Kidney (tissue), 14 donors: ENCODE measurements around the gene PAM16. TPM values are rescaled to one million over a fixed set of nuclear protein-coding genes. Genes with fewer than 3 reads are reported as not detected.

Experiments used
- DNase-seq, 5 donors: peaks; one replicate each; pipeline ENCODE4 v3.0.0-alpha.2; 2013 to 2020
- FAIRE-seq: peaks from 2 replicates; lab custom pipeline; 2012; peaks lifted over from hg19 to GRCh38; lab: Jason Lieb, UNC
- H3K27ac ChIP-seq, 2 donors: one replicate each; pipeline ENCODE4 v1.7.0; 2013; ENCODE audit warnings: low read depth in 2 of 2, low read length in 2 of 2, inconsistent platforms in 1 of 2
- H3K27me3 ChIP-seq: one replicate; pipeline ENCODE4 v1.7.1; 2013; ENCODE audit warnings: low read length, inconsistent platforms; ENCODE audit not compliant: control insufficient read depth, insufficient read depth
- H3K36me3 ChIP-seq, 3 donors: one replicate each; pipeline versions ENCODE4 v1.7.0 to v1.7.1; 2013; ENCODE audit warnings: low read length in 3 of 3, control low read depth in 1 of 3, inconsistent platforms in 1 of 3; ENCODE audit not compliant: insufficient read depth in 3 of 3, control insufficient read depth in 2 of 3
- H3K4me1 ChIP-seq, 3 donors: one replicate each; pipeline versions ENCODE4 v1.7.0 to v1.7.1; 2013; ENCODE audit warnings: low read length in 3 of 3, inconsistent platforms in 1 of 3, low read depth in 1 of 3; ENCODE audit not compliant: control insufficient read depth in 2 of 3, insufficient read depth in 2 of 3
- H3K4me3 ChIP-seq, 3 donors: one replicate each; pipeline versions ENCODE4 v1.7.0 to v1.8.1; 2013; ENCODE audit warnings: low read length in 3 of 3, control low read depth in 1 of 3, inconsistent platforms in 1 of 3
- H3K9ac ChIP-seq, 3 donors: one replicate each; pipeline versions ENCODE4 v1.7.0 to v1.7.1; 2013; ENCODE audit warnings: low read length in 3 of 3, control low read depth in 1 of 3, inconsistent platforms in 1 of 3
- H3K9me3 ChIP-seq, 3 donors: one replicate each; pipeline versions ENCODE4 v1.7.0 to v1.7.1; 2013; ENCODE audit warnings: low read length in 3 of 3, control low read depth in 1 of 3, inconsistent platforms in 1 of 3; ENCODE audit not compliant: control insufficient read depth in 2 of 3, insufficient read depth in 1 of 3
- CTCF ChIP-seq: IDR thresholded peaks from 3 replicates; pipeline ENCODE4 v1.5.1; 2012; ENCODE audit warnings: mild to moderate bottlenecking, moderate library complexity, borderline replicate concordance; ENCODE audit not compliant: insufficient read depth; ENCODE audit errors: extremely low read depth
- intact Hi-C: fragments of 100-400 bp; cut with DNase I; formaldehyde crosslinking; loops from one replicate; pipeline ENCODE4 v1.11.1; 2022
- polyA plus RNA-seq: library from polyadenylated mRNA; stranded (reverse); fragments of 350-450 nt; fragmentation: Illumina TruSeq; extraction: RNeasy Lipid Tissue Mini Kit (QIAGEN cat#74804); gene quantifications from one replicate; pipeline ENCODE4 v1.2.3, GENCODE V29; 2014; ENCODE audit warnings: low read depth, low replicate concordance; ENCODE audit not compliant: insufficient read depth
- total RNA-seq: library from RNA; stranded (reverse); fragmentation: NEBNext Ultra II Directional; extraction: Animal tissue kit (Norgen Biotek cat#: 25700); gene quantifications from one replicate; pipeline ENCODE4 v1.2.1, GENCODE V29; 2021
- donor health status: control.
- donor health status: control.
- donor health status: control.
- donor health status: control.
- donor health status: control.
- donor health status: DM: yes; HTN: yes; CAD: no.
- donor health status: Normal renal cell carcinoma (clear cell type).

Gene PAM16
- total and polyA plus RNA-seq, 2 donors from 2014 or later: 29.4 to 61.1 TPM

- peaks cover 0 to 81% (median 65%) of the 10 kb centered on the region in 3 donors for H3K4me1 ChIP-seq
- H3K36me3 ChIP-seq: no peaks in the 10 kb centered on the region
- intact Hi-C loops: no loop called here
- peak in 1 of 5 donors; percentile 61 for DNase-seq
- no peaks in the 10 kb centered on the region for H3K9me3 ChIP-seq
- TF ChIP-seq CTCF: no peak
- peak overlapping the region; percentile 90 to 93 for H3K27ac ChIP-seq
- peak overlapping the region in 2 of 3 donors; percentile 48 to 84 for H3K9ac ChIP-seq
- no peak for FAIRE-seq
- H3K4me3 ChIP-seq: peak overlapping the region in 1 of 3 donors; percentile 82
- H3K27me3 ChIP-seq: no peaks in the 10 kb centered on the region
These were observed 30.5 kb downstream of the PAM16 start for GRCh38 chr16:4320571-4321137.

GRCh38 chr16:4319454-4320421, 31.4 kb downstream of the PAM16 start:
- H3K27me3 ChIP-seq: no peaks in the 10 kb centered on the region
- H3K4me3 ChIP-seq: peak overlapping the region in 2 of 3 donors; percentile 12 to 82
- intact Hi-C loops: no loop called here
- FAIRE-seq (no peak), DNase-seq (peak; percentile 10 to 81 (median 53))
- H3K4me1 ChIP-seq: peaks cover 0 to 74% (median 56%) of the 10 kb centered on the region in 3 donors
- no peaks in the 10 kb centered on the region for H3K9me3 ChIP-seq
- TF ChIP-seq CTCF: no peak
- H3K9ac ChIP-seq: peak overlapping the region in 2 of 3 donors; percentile 69 to 84
- H3K27ac ChIP-seq: peak overlapping the region; percentile 90 to 93
- no peaks in the 10 kb centered on the region for H3K36me3 ChIP-seq

GRCh38 chr16:4318967-4319366, 32.2 kb downstream of the PAM16 start:
- Histone ChIP-seq H3K9ac (peak overlapping the region in 2 of 3 donors; percentile 69 to 84), H3K4me3 (peak overlapping the region in 1 of 3 donors; percentile 82), H3K27ac (peak overlapping the region; percentile 90 to 93), H3K36me3 (no peaks in the 10 kb centered on the region), H3K4me1 (peaks cover 0 to 73% (median 56%) of the 10 kb centered on the region in 3 donors), H3K9me3 (no peaks in the 10 kb centered on the region), H3K27me3 (no peaks in the 10 kb centered on the region)
- no peak for TF ChIP-seq CTCF
- intact Hi-C loops: no loop called here
- DNase-seq: no peak
- FAIRE-seq: no peak
